ENCODE measurements around the gene RUNX3.
A peak's percentile ranks its signal among the peaks of the same experiment; 100 is the strongest.
"Not testable (repeated sequence)": the region's sequence is repeated elsewhere in the genome, so short reads cannot be mapped to it uniquely, and the experiment has no call there.

RUNX3 gene

GRCh38 chr1:24912376-24913273 lies 17.5 kb downstream of the RUNX3 start:
- peak in 1 of 2 donors; percentile 57 for DNase-seq

GRCh38 chr1:24911651-24912155 lies 18.4 kb downstream of the RUNX3 start:
- DNase-seq, result no peak

GRCh38 chr1:24910751-24911650 lies 19.1 kb downstream of the RUNX3 start:
- peak; percentile 87 to 93 for DNase-seq

GRCh38 chr1:24910210-24910609 lies 19.9 kb downstream of the RUNX3 start:
- no peak for DNase-seq

- peak in 1 of 2 donors; percentile 35 for DNase-seq
Observed at GRCh38 chr1:24909388-24909898, 20.6 kb downstream of the RUNX3 start.

- no peak for DNase-seq
Observed at GRCh38 chr1:24908591-24909259, 21.4 kb downstream of the RUNX3 start.

- not testable (repeated sequence) for DNase-seq
Observed at GRCh38 chr1:24907587-24908294, 22.3 kb downstream of the RUNX3 start.

GRCh38 chr1:24906760-24907490 lies 23.2 kb downstream of the RUNX3 start:
- no peak for DNase-seq

GRCh38 chr1:24905979-24906720 lies 23.9 kb downstream of the RUNX3 start:
- DNase-seq, result no peak

- no peak for DNase-seq
Observed at GRCh38 chr1:24905355-24905978, 24.6 kb downstream of the RUNX3 start.

GRCh38 chr1:24904731-24905354 lies 25.2 kb downstream of the RUNX3 start:
- no peak for DNase-seq

- no peak for DNase-seq
Observed at GRCh38 chr1:24903955-24904730, 25.9 kb downstream of the RUNX3 start.

GRCh38 chr1:24903560-24903954 lies 26.5 kb downstream of the RUNX3 start:
- no peak for DNase-seq

GRCh38 chr1:24903011-24903461 lies 27.0 kb downstream of the RUNX3 start:
- no peak for DNase-seq

GRCh38 chr1:24902471-24902891 lies 27.6 kb downstream of the RUNX3 start:
- no peak for DNase-seq

- DNase-seq, result no peak
Observed at GRCh38 chr1:24901791-24902470, 28.1 kb downstream of the RUNX3 start.

- DNase-seq, result no peak
Observed at GRCh38 chr1:24900985-24901781, 28.9 kb downstream of the RUNX3 start.

Measured in CD4-positive, alpha-beta T cell treated with Interferon alpha-2 for 1 hour (primary cell).